Measurements from ENCODE around the gene MLN. TPM values are rescaled to one million over a fixed set of nuclear protein-coding genes. Genes with fewer than 3 reads are reported as not detected.

MLN gene
- total and polyA plus RNA-seq, 7 donors, result not detected

DNA sequence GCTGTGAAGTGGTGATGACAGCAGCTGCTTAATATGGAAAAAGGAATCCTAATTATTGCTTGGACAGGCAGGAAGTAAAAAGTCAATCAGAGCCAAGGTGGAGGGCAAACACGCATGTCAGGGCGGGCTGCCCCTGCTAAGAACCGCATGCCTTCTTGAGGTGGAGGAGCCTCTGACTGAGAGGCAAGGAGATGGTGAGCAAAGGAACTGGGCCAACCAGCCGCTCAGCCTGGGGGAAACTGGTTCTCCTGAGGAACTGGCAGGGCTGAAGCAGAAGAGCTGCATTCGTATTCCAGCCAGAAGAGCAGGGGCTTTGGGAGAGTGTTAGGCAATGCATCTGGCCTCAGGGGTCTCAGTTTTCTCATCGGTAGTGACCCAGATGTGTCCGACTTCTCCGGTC, 13.1 kb upstream of the MLN start:
- DNase-seq (no peak), ATAC-seq (no peak)
- H3K9me3 ChIP-seq, result no peaks in the 10 kb centered on the region
- no peaks in the 10 kb centered on the region for H3K4me1 ChIP-seq
- H3K36me3 ChIP-seq (ENCODE audit: insufficient read depth in 1 of 2, low read depth in 1 of 2), result no peaks in the 10 kb centered on the region
- peaks cover 0 to 34% (median 11%) of the 10 kb centered on the region in 3 donors for H3K27me3 ChIP-seq (ENCODE audit: insufficient read depth in 3 of 3, low read length in 2 of 3)
- 33 to 51% (median 40%) methylated on average over 8 of the region's 8 CpGs for WGBS, 3 donors
- H3K27ac ChIP-seq, result no peak overlapping the region
- intact Hi-C loops (cut with DNase I), result no loop called here
- TF ChIP-seq, protein P1, sequence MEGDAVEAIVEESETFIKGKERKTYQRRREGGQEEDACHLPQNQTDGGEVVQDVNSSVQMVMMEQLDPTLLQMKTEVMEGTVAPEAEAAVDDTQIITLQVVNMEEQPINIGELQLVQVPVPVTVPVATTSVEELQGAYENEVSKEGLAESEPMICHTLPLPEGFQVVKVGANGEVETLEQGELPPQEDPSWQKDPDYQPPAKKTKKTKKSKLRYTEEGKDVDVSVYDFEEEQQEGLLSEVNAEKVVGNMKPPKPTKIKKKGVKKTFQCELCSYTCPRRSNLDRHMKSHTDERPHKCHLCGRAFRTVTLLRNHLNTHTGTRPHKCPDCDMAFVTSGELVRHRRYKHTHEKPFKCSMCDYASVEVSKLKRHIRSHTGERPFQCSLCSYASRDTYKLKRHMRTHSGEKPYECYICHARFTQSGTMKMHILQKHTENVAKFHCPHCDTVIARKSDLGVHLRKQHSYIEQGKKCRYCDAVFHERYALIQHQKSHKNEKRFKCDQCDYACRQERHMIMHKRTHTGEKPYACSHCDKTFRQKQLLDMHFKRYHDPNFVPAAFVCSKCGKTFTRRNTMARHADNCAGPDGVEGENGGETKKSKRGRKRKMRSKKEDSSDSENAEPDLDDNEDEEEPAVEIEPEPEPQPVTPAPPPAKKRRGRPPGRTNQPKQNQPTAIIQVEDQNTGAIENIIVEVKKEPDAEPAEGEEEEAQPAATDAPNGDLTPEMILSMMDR (IDR thresholded peaks at IDR 0.05), result no peak
- H3K4me3 ChIP-seq, result no peak overlapping the region

DNA sequence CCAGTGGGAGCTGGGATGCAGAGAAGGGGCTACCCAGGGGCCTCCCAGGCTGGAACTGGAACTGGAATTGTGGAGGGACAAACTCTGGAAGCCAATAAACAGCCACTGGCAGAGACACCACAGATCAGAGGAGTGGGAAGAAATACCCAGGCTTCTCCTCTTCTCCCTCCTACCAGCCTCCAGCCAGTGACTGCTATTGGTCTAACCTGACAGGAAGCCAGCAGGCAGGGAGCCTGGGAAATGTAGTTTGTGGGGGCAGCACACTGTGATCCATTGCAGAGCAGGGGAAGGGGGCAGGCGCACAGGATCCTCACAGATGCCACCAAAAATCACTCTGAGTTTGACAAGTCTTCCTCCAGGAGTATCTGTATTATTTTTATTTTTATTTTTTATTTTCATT, 12.1 kb upstream of the MLN start:
- Histone ChIP-seq H3K27ac (no peak overlapping the region), H3K36me3 (ENCODE audit: insufficient read depth in 1 of 2, low read depth in 1 of 2) (no peaks in the 10 kb centered on the region), H3K4me1 (no peaks in the 10 kb centered on the region), H3K9me3 (no peaks in the 10 kb centered on the region), H3K27me3 (ENCODE audit: insufficient read depth in 3 of 3, low read length in 2 of 3) (peaks cover 0 to 45% (median 13%) of the 10 kb centered on the region in 3 donors), H3K4me3 (no peak overlapping the region)
- no peak for DNase-seq
- TF ChIP-seq, protein P1 (IDR thresholded peaks at IDR 0.05), result no peak
- intact Hi-C loops (cut with DNase I), result no loop called here
- ATAC-seq, result no peak
- 0 to 46% (median 18%) methylated on average over 1 of the region's 1 CpG for WGBS, 3 donors

DNA sequence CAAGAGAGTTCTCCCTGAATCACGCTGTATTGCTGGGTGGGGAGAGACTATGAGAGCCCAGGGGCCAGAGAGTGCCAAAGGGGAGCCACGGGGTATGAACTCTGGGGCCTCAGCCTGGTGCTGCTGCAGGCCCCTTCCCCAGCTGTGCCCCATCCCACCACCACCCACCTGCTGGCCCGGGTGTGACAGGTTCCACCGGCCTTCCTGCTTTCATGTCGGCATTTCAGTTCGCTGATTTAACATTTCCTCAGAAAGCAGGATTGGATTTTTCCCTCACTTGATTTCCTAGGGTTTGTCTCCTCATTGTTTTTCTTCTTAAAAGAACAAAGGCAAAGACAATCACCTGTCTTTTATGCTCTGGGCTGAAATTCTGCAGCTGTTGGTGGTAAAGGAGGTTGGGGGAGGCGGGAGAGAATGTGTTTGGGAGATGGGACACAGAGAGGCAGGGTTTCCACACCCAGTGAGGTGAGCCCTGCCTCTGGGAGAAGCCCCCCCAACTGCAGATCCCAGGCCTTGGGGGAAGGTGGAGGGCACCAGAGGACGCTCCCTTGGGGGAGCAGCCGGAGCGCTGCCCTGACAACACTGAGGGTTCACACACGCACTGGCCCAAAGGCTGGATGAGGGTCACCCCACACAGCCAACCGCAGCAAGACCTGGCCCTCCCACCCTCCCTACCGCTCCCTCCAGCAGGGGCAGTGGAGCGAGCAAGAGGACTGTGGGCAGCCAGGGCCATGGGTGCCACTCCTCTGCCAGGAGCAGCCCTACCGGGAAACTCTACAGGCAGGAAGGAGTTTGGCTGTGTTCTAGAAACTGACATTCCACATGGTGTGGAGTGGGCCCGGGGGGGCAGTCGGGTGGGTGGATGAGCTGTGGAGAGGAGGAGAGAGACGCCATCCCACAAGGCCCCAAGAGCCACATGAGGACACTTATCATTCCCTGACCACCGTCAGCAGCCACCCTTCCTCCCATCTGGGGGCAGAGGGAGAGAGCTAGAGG, 10.5 kb upstream of the MLN start:
- ATAC-seq (no peak), DNase-seq (no peak)
- Histone ChIP-seq H3K27ac (no peak overlapping the region), H3K4me1 (no peaks in the 10 kb centered on the region), H3K4me3 (no peak overlapping the region), H3K9me3 (no peaks in the 10 kb centered on the region), H3K27me3 (ENCODE audit: insufficient read depth in 3 of 3, low read length in 2 of 3) (peaks cover 0 to 50% (median 17%) of the 10 kb centered on the region in 3 donors), H3K36me3 (ENCODE audit: insufficient read depth in 1 of 2, low read depth in 1 of 2) (no peaks in the 10 kb centered on the region)
- TF ChIP-seq, protein P1 (IDR thresholded peaks at IDR 0.05), result no peak
- intact Hi-C loops (cut with DNase I), result no loop called here
- WGBS, 3 donors, result 63 to 67% (median 64%) methylated on average over 16 to 19 of the region's 19 CpGs

DNA sequence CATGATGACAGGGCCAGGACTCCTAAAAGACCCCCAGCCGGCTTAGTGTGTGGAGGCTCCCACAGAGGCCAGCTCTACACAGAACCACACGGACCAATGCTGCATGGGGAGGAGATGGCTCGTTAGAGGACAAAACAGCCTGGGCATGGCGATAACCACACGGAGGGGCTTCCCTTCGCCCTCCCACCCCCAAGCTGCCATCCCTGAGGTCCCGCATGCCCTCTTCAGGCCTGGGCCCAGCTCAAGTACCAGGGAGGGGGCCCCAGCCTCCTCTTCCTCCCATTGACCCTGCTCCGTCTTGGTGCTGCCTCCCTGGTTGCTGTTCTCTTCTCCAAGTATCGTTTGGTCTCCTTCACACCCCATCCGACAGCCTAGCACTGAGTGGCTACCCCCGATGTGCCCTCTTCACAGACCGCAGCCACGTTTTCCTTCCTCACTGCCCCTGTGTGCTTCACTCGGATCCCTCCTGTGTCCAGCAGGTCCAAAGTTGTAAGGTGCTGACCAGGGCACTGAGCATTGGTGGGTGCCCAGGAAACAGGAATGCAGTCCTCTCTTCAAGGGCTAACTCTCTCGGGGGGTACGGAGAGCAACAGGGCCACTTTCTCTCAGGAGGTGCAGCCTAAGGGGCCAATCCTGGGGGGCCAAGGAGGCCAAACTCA, 9.6 kb upstream of the MLN start:
- H3K9me3 ChIP-seq, result no peaks in the 10 kb centered on the region
- ATAC-seq, result no peak
- no peaks in the 10 kb centered on the region for H3K4me1 ChIP-seq
- DNase-seq, result no peak
- H3K27me3 ChIP-seq (ENCODE audit: insufficient read depth in 3 of 3, low read length in 2 of 3), result peaks cover 0 to 57% (median 20%) of the 10 kb centered on the region in 3 donors
- intact Hi-C loops (cut with DNase I), result no loop called here
- WGBS, 3 donors, result 63 to 66% (median 65%) methylated on average over 14 to 16 of the region's 16 CpGs
- H3K27ac ChIP-seq, result no peak overlapping the region
- no peaks in the 10 kb centered on the region for H3K36me3 ChIP-seq (ENCODE audit: insufficient read depth in 1 of 2, low read depth in 1 of 2)
- TF ChIP-seq, protein P1 (IDR thresholded peaks at IDR 0.05), result no peak
- H3K4me3 ChIP-seq, result no peak overlapping the region

All from psoas muscle (tissue), 8 donors.